Measurements from ENCODE around the gene LRRTM2. TPM values are rescaled to one million over a fixed set of nuclear protein-coding genes. Genes with fewer than 3 reads are reported as not detected.

LRRTM2 gene
- total RNA-seq, 1 experiment from 2014 or later: not detected

- POLR2A ChIA-PET: no interaction called here
- CTCF ChIA-PET: no interaction called here
- no peak for DNase-seq (ENCODE audit: low spot score)
- Mint-ChIP-seq H3K27me3 (ENCODE audit: low read depth) (no peaks in the 10 kb centered on the region), H3K4me1 (peaks cover 67% of the 10 kb centered on the region), H3K9me3 (no peaks in the 10 kb centered on the region), H3K36me3 (no peaks in the 10 kb centered on the region), H3K4me3 (no peak overlapping the region), H3K27ac (0 out of 2 replicates have a peak overlapping the region, but pooled peaks have one; percentile 28)
- TF ChIP-seq NR2C2 (CRISPR knock-in tag; IDR thresholded peaks at IDR 0.05): no peak
- TF ChIP-seq AR (CRISPR knock-in tag; IDR thresholded peaks at IDR 0.05): no peak
- no peak for TF ChIP-seq EMX1 (CRISPR knock-in tag; IDR thresholded peaks at IDR 0.05)
- no peak for TF ChIP-seq SOX15 (CRISPR knock-in tag; IDR thresholded peaks at IDR 0.05)
- TF ChIP-seq E2F1 (CRISPR knock-in tag; IDR thresholded peaks at IDR 0.05): no peak
- no peak for TF ChIP-seq ZNF423 (CRISPR knock-in tag; IDR thresholded peaks at IDR 0.05)
- no peak for TF ChIP-seq SMAD3 (CRISPR knock-in tag; IDR thresholded peaks at IDR 0.05; ENCODE audit: borderline replicate concordance)
- TF ChIP-seq ZMAT4 (CRISPR knock-in tag; IDR thresholded peaks at IDR 0.05): no peak
- no peak for TF ChIP-seq OVOL2 (CRISPR knock-in tag; IDR thresholded peaks at IDR 0.05; ENCODE audit: borderline replicate concordance)
- no peak for TF ChIP-seq SP1 (CRISPR knock-in tag; conservative IDR thresholded peaks at IDR 0.05)
- TF ChIP-seq FOXP4 (CRISPR knock-in tag; IDR thresholded peaks at IDR 0.05): no peak
- no peak for TF ChIP-seq ZNF219 (CRISPR knock-in tag; IDR thresholded peaks at IDR 0.05; ENCODE audit: borderline replicate concordance)
- no peak for TF ChIP-seq ATF2 (CRISPR knock-in tag; IDR thresholded peaks at IDR 0.05; ENCODE audit: borderline replicate concordance, low read depth)
- no peak for ATAC-seq
Measured at GRCh38 chr5:138849439-138849838, 25.7 kb downstream of the LRRTM2 start.

GRCh38 chr5:138844812-138845513 is 30.2 kb downstream of the LRRTM2 start:
- DNase-seq (ENCODE audit: low spot score): no peak
- POLR2A ChIA-PET: no interaction called here
- H3K27ac Mint-ChIP-seq: peak overlapping the region; percentile 67
- no peak for ATAC-seq
- H3K4me1 Mint-ChIP-seq: peaks cover 61% of the 10 kb centered on the region
- 0 out of 2 replicates have a peak, but pooled peaks cover 5% of the 10 kb centered on the region for H3K36me3 Mint-ChIP-seq
- CTCF ChIA-PET: interaction anchor here (1.6 kb wide), 1 partner anchor 55 kb away, joined by 8 read pairs; no protein-coding TSS in a partner anchor
- no peaks in the 10 kb centered on the region for H3K9me3 Mint-ChIP-seq
- H3K4me3 Mint-ChIP-seq: no peak overlapping the region
- H3K27me3 Mint-ChIP-seq (ENCODE audit: low read depth): no peaks in the 10 kb centered on the region
- TF ChIP-seq PREB (CRISPR knock-in tag; IDR thresholded peaks at IDR 0.05; ENCODE audit: borderline replicate concordance) (no peak), NFATC4 (CRISPR knock-in tag; IDR thresholded peaks at IDR 0.05) (no peak), ZNF396 (CRISPR knock-in tag; IDR thresholded peaks at IDR 0.05; ENCODE audit: borderline replicate concordance) (no peak), RELA (CRISPR knock-in tag; IDR thresholded peaks at IDR 0.05; ENCODE audit: borderline replicate concordance) (no peak), MYBL2 (CRISPR knock-in tag; IDR thresholded peaks at IDR 0.05) (no peak), MAX (CRISPR knock-in tag; IDR thresholded peaks at IDR 0.05) (no peak), TCF7 (CRISPR knock-in tag; IDR thresholded peaks at IDR 0.05; ENCODE audit: low read depth) (no peak), ZNF416 (CRISPR knock-in tag; IDR thresholded peaks at IDR 0.05) (no peak), SP1 (CRISPR knock-in tag; conservative IDR thresholded peaks at IDR 0.05) (no peak), TP53 (CRISPR knock-in tag; IDR thresholded peaks at IDR 0.05) (no peak), E2F1 (CRISPR knock-in tag; IDR thresholded peaks at IDR 0.05) (no peak), ZBTB21 (CRISPR knock-in tag; IDR thresholded peaks at IDR 0.05; ENCODE audit: borderline replicate concordance) (no peak), TEAD4 (CRISPR knock-in tag; IDR thresholded peaks at IDR 0.05) (no peak), TEAD1 (CRISPR knock-in tag; IDR thresholded peaks at IDR 0.05) (no peak)
